BLaER1 (cell line): ENCODE measurements around the gene SCNN1G.
"Not testable (repeated sequence)": the region's sequence is repeated elsewhere in the genome, so short reads cannot be mapped to it uniquely, and the experiment has no call there.

Experiments
- H3K27ac ChIP-seq: shearing (Covaris generic); formaldehyde crosslinking; 2 replicates; pipeline ENCODE4 v1.8.1; 2022
- H3K27me3 ChIP-seq: shearing (Covaris generic); formaldehyde crosslinking; 2 replicates; pipeline ENCODE4 v1.8.1; 2022
- H3K36me3 ChIP-seq: shearing (Covaris generic); formaldehyde crosslinking; 2 replicates; pipeline ENCODE4 v1.8.1; 2022
- H3K4me1 ChIP-seq: shearing (Covaris generic); formaldehyde crosslinking; 2 replicates; pipeline ENCODE4 v1.8.1; 2022
- H3K4me2 ChIP-seq: shearing (Covaris generic); formaldehyde crosslinking; 2 replicates; pipeline ENCODE4 v1.8.1; 2022
- H3K4me3 ChIP-seq: shearing (Covaris generic); formaldehyde crosslinking; 2 replicates; pipeline ENCODE4 v1.8.1; 2022
- H3K9ac ChIP-seq: shearing (Covaris generic); formaldehyde crosslinking; 2 replicates; pipeline ENCODE4 v1.8.1; 2022
- H3K9me3 ChIP-seq: shearing (Covaris generic); formaldehyde crosslinking; 2 replicates; pipeline ENCODE4 v1.8.1; 2022
- H4K20me1 ChIP-seq: shearing (Covaris generic); formaldehyde crosslinking; 2 replicates; pipeline ENCODE4 v1.8.1; 2022
- Cebpa-rat ChIP-seq: shearing (Covaris generic); IDR thresholded peaks from 2 replicates; pipeline ENCODE4 v1.8.1; 2022

Gene SCNN1G

GRCh38 chr16:23235176-23235575, 52.6 kb downstream of the SCNN1G start:
- H3K9me3 ChIP-seq, result no peaks in the 10 kb centered on the region
- no peak for TF ChIP-seq Cebpa-rat
- no peaks in the 10 kb centered on the region for H3K27me3 ChIP-seq
- no peak overlapping the region for H3K9ac ChIP-seq
- no peaks in the 10 kb centered on the region for H3K36me3 ChIP-seq
- no peak overlapping the region for H3K4me2 ChIP-seq
- no peak overlapping the region for H3K27ac ChIP-seq
- no peak overlapping the region for H3K4me3 ChIP-seq
- no peaks in the 10 kb centered on the region for H3K4me1 ChIP-seq
- no peaks in the 10 kb centered on the region for H4K20me1 ChIP-seq

GRCh38 chr16:23236983-23237382, 54.4 kb downstream of the SCNN1G start:
- H3K36me3 ChIP-seq, result no peaks in the 10 kb centered on the region
- no peaks in the 10 kb centered on the region for H3K4me1 ChIP-seq
- H4K20me1 ChIP-seq, result no peaks in the 10 kb centered on the region
- no peaks in the 10 kb centered on the region for H3K27me3 ChIP-seq
- no peak overlapping the region for H3K27ac ChIP-seq
- no peaks in the 10 kb centered on the region for H3K9me3 ChIP-seq
- no peak overlapping the region for H3K4me2 ChIP-seq
- no peak for TF ChIP-seq Cebpa-rat
- no peak overlapping the region for H3K4me3 ChIP-seq
- no peak overlapping the region for H3K9ac ChIP-seq

GRCh38 chr16:23240994-23241393, 58.4 kb downstream of the SCNN1G start:
- Histone ChIP-seq H3K9me3 (peaks cover 4% of the 10 kb centered on the region; the same call in 1 of the 2 replicates), H3K4me2 (no peak overlapping the region), H3K36me3 (no peaks in the 10 kb centered on the region), H3K27me3 (no peaks in the 10 kb centered on the region), H4K20me1 (no peaks in the 10 kb centered on the region), H3K4me3 (no peak overlapping the region), H3K4me1 (no peaks in the 10 kb centered on the region), H3K27ac (no peak overlapping the region), H3K9ac (no peak overlapping the region)
- TF ChIP-seq Cebpa-rat, result no peak

GRCh38 chr16:23244122-23244521, 61.6 kb downstream of the SCNN1G start:
- H3K9ac ChIP-seq, result no peak overlapping the region
- H3K9me3 ChIP-seq, result peaks cover 4% of the 10 kb centered on the region; the same call in 1 of the 2 replicates
- no peak for TF ChIP-seq Cebpa-rat
- H3K27ac ChIP-seq, result no peak overlapping the region
- H4K20me1 ChIP-seq, result no peaks in the 10 kb centered on the region
- no peaks in the 10 kb centered on the region for H3K27me3 ChIP-seq
- H3K4me3 ChIP-seq, result no peak overlapping the region
- H3K4me2 ChIP-seq, result no peak overlapping the region
- no peaks in the 10 kb centered on the region for H3K36me3 ChIP-seq
- H3K4me1 ChIP-seq, result no peaks in the 10 kb centered on the region

- no peak overlapping the region for H3K4me2 ChIP-seq
- no peak overlapping the region for H3K4me3 ChIP-seq
- no peak overlapping the region for H3K27ac ChIP-seq
- no peaks in the 10 kb centered on the region for H3K4me1 ChIP-seq
- H4K20me1 ChIP-seq, result no peaks in the 10 kb centered on the region
- no peaks in the 10 kb centered on the region for H3K36me3 ChIP-seq
- no peak overlapping the region for H3K9ac ChIP-seq
- TF ChIP-seq Cebpa-rat, result no peak
- peaks cover 13% of the 10 kb centered on the region; the same call in 1 of the 2 replicates for H3K9me3 ChIP-seq
- H3K27me3 ChIP-seq, result no peaks in the 10 kb centered on the region
These were observed 62.7 kb downstream of the SCNN1G start for GRCh38 chr16:23245268-23245667.

GRCh38 chr16:23248261-23249194, 66.0 kb downstream of the SCNN1G start:
- Histone ChIP-seq H3K4me3 (no peak overlapping the region), H3K36me3 (no peaks in the 10 kb centered on the region), H3K27ac (no peak overlapping the region), H3K27me3 (no peaks in the 10 kb centered on the region), H3K9ac (no peak overlapping the region), H3K4me1 (no peaks in the 10 kb centered on the region), H3K9me3 (peaks cover 16% of the 10 kb centered on the region; the same call in 1 of the 2 replicates), H3K4me2 (no peak overlapping the region), H4K20me1 (no peaks in the 10 kb centered on the region)
- TF ChIP-seq Cebpa-rat, result no peak

GRCh38 chr16:23249830-23250229, 67.3 kb downstream of the SCNN1G start:
- H3K4me1 ChIP-seq, result no peaks in the 10 kb centered on the region
- no peaks in the 10 kb centered on the region for H3K27me3 ChIP-seq
- no peaks in the 10 kb centered on the region for H4K20me1 ChIP-seq
- H3K9me3 ChIP-seq, result peaks cover 13% of the 10 kb centered on the region; the same call in 1 of the 2 replicates
- TF ChIP-seq Cebpa-rat, result no peak
- no peak overlapping the region for H3K9ac ChIP-seq
- no peak overlapping the region for H3K4me2 ChIP-seq
- no peaks in the 10 kb centered on the region for H3K36me3 ChIP-seq
- H3K4me3 ChIP-seq, result no peak overlapping the region
- no peak overlapping the region for H3K27ac ChIP-seq

- Histone ChIP-seq H3K27ac (no peak overlapping the region), H4K20me1 (no peaks in the 10 kb centered on the region), H3K9me3 (peaks cover 13% of the 10 kb centered on the region; the same call in 1 of the 2 replicates), H3K4me1 (no peaks in the 10 kb centered on the region), H3K27me3 (no peaks in the 10 kb centered on the region), H3K4me3 (no peak overlapping the region), H3K9ac (no peak overlapping the region), H3K4me2 (no peak overlapping the region), H3K36me3 (no peaks in the 10 kb centered on the region)
- TF ChIP-seq Cebpa-rat, result no peak
These were observed 69.8 kb downstream of the SCNN1G start for GRCh38 chr16:23252310-23252709.

- H3K36me3 ChIP-seq, H3K4me2 ChIP-seq, H3K27me3 ChIP-seq, H3K27ac ChIP-seq, H3K9ac ChIP-seq, H3K4me3 ChIP-seq, H4K20me1 ChIP-seq, H3K4me1 ChIP-seq: not testable (repeated sequence)
- peaks cover 13% of the 10 kb centered on the region; the same call in 1 of the 2 replicates for H3K9me3 ChIP-seq
These were observed 71.1 kb downstream of the SCNN1G start for GRCh38 chr16:23253650-23254049.

GRCh38 chr16:23254338-23254737, 71.8 kb downstream of the SCNN1G start:
- no peaks in the 10 kb centered on the region for H3K27me3 ChIP-seq
- peaks cover 11% of the 10 kb centered on the region; the same call in 1 of the 2 replicates for H3K9me3 ChIP-seq
- H3K27ac ChIP-seq, result no peak overlapping the region
- no peak overlapping the region for H3K9ac ChIP-seq
- no peaks in the 10 kb centered on the region for H3K36me3 ChIP-seq
- H3K4me2 ChIP-seq, result no peak overlapping the region
- H4K20me1 ChIP-seq, result no peaks in the 10 kb centered on the region
- H3K4me1 ChIP-seq, result no peaks in the 10 kb centered on the region
- TF ChIP-seq Cebpa-rat, result no peak
- no peak overlapping the region for H3K4me3 ChIP-seq
